ENCODE measurements around the gene GDF11.

Gene GDF11

GRCh38 chr12:55720071-55720564 lies 22.8 kb upstream of the GDF11 start, which contains the start of gene RDH5:
Gene RDH5, plus strand, starts transcription at chr12:55720393. Its CDS starts 792 bp downstream, at chr12:55721185.
- no peak for TF ChIP-seq POLR2A (IDR thresholded peaks at IDR 0.05; ENCODE audit: extremely low read depth, insufficient read length)
- TF ChIP-seq CTCF (IDR thresholded peaks at IDR 0.05; ENCODE audit: low read depth, low read length) = no peak
- TF ChIP-seq MYC (IDR thresholded peaks at IDR 0.05; ENCODE audit: low read depth, low read length) = no peak
- TF ChIP-seq MAX (IDR thresholded peaks at IDR 0.05; ENCODE audit: low read depth, low read length) = no peak
- no peak within 1 kb of the TSS for H3K4me3 ChIP-seq (ENCODE audit: low read depth, low read length)
- DNase-seq (ENCODE audit: low read depth) = no peak

- TF ChIP-seq CTCF (IDR thresholded peaks at IDR 0.05; ENCODE audit: low read depth, low read length) (peak; percentile 58), MYC (IDR thresholded peaks at IDR 0.05; ENCODE audit: low read depth, low read length) (no peak)
- no peak overlapping the region for H3K4me3 ChIP-seq (ENCODE audit: low read depth, low read length)
- DNase-seq (ENCODE audit: low read depth) = peak; percentile 93
Observed at GRCh38 chr12:55720894-55721444, 22.0 kb upstream of the GDF11 start.

- no peak for TF ChIP-seq MYC (IDR thresholded peaks at IDR 0.05; ENCODE audit: low read depth, low read length)
- no peak for TF ChIP-seq CTCF (IDR thresholded peaks at IDR 0.05; ENCODE audit: low read depth, low read length)
- TF ChIP-seq MAX (IDR thresholded peaks at IDR 0.05; ENCODE audit: low read depth, low read length) = no peak
- TF ChIP-seq POLR2A (IDR thresholded peaks at IDR 0.05; ENCODE audit: extremely low read depth, insufficient read length) = no peak
- H3K4me3 ChIP-seq (ENCODE audit: low read depth, low read length) = no peak overlapping the region
- no peak for DNase-seq (ENCODE audit: low read depth)
Observed at GRCh38 chr12:55721601-55722213, 21.2 kb upstream of the GDF11 start.

- DNase-seq (ENCODE audit: low read depth) = no peak
- TF ChIP-seq POLR2A (IDR thresholded peaks at IDR 0.05; ENCODE audit: extremely low read depth, insufficient read length) (no peak), MYC (IDR thresholded peaks at IDR 0.05; ENCODE audit: low read depth, low read length) (no peak), CTCF (IDR thresholded peaks at IDR 0.05; ENCODE audit: low read depth, low read length) (no peak), MAX (IDR thresholded peaks at IDR 0.05; ENCODE audit: low read depth, low read length) (no peak)
- no peak overlapping the region for H3K4me3 ChIP-seq (ENCODE audit: low read depth, low read length)
Observed at GRCh38 chr12:55722948-55723347, 20.0 kb upstream of the GDF11 start.

- no peak for DNase-seq (ENCODE audit: low read depth)
- TF ChIP-seq CTCF (IDR thresholded peaks at IDR 0.05; ENCODE audit: low read depth, low read length) (no peak), POLR2A (IDR thresholded peaks at IDR 0.05; ENCODE audit: extremely low read depth, insufficient read length) (no peak), MAX (IDR thresholded peaks at IDR 0.05; ENCODE audit: low read depth, low read length) (no peak), MYC (IDR thresholded peaks at IDR 0.05; ENCODE audit: low read depth, low read length) (no peak)
- no peak overlapping the region for H3K4me3 ChIP-seq (ENCODE audit: low read depth, low read length)
Observed at GRCh38 chr12:55723516-55724225, 19.3 kb upstream of the GDF11 start.

All from NB4 (cell line).